Stimulated activated CD8-positive, alpha-beta memory T cell treated with anti-CD3 and anti-CD28 coated beads, Interleukin-4, amount 100 ng/mL, for 4 hours (primary cell): ENCODE results near the gene TFDP1.

Source experiments
- DNase-seq, 2 donors: peaks; one replicate each; pipeline ENCODE4 v3.0.0-alpha.2; 2020; ENCODE audit warnings: low read depth in 2 of 2, low spot score in 1 of 2

TFDP1 gene

GRCh38 chr13:113647351-113648215 is 63.0 kb downstream of the TFDP1 start:
- DNase-seq, result no peak

- no peak for DNase-seq
Observed at GRCh38 chr13:113648216-113648610, 63.7 kb downstream of the TFDP1 start.

DNA sequence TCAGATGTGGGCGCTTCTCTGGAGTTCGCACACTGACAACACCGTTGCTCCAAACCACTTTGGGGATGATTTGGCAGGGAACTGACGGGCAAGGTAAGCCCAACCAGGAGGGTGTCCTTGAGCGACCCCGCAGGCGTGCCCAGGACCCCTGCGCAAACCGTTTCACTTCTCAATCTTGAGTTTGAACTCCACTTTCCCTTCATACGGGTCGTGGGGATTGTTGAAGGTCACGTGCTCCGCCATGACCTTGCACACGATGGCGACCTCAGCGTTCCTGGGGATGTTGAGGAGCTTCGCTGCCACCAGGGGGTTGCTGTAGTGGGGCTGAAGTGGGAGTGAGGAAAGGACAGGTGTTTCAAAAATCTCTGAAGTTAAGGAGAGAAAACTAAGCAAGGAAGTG is 64.7 kb downstream of the TFDP1 start:
- DNase-seq, result no peak

DNA sequence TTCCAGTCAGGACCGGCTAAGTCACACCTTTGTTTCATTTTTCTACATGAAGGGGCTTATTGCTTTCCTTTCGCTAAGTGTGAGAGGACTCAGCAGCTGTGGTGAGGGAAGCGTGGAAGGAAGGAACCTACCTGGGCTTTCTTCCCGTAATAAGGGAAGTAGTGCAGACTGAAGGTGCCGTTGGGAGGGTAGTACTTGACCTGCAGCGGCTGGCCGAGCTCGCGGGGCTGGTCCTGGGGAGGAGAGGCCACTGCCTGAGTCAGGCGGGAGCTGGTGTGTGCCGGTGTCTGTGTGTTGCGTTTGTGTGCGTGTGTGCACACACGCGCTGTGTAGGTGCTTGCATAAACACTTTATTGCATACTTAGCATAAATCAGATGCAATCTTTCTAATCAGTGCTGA is 65.7 kb downstream of the TFDP1 start:
- DNase-seq, result no peak

DNA sequence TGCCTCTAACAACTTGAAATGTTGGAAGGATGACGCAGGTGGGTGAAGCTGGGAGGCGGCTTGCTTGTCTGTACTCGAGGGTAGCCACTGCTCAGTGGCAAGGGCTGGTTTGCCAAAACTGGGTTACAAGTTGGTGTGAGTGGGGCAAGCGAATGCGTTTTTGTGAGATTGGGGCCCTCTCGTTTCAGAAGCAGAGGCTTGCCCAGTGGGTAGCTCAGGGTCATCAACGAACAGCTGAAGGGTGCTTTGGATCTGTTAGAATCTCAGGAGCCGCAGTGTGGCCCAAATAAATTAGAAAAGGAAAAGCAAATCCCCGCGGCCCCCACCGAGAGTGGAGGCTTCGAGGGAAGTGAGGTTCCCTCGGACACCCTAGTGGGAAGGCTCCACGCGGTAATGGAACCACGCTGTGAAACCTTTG is 66.2 kb downstream of the TFDP1 start:
- no peak for DNase-seq

GRCh38 chr13:113651511-113652403 is 67.2 kb downstream of the TFDP1 start:
- no peak for DNase-seq

DNA sequence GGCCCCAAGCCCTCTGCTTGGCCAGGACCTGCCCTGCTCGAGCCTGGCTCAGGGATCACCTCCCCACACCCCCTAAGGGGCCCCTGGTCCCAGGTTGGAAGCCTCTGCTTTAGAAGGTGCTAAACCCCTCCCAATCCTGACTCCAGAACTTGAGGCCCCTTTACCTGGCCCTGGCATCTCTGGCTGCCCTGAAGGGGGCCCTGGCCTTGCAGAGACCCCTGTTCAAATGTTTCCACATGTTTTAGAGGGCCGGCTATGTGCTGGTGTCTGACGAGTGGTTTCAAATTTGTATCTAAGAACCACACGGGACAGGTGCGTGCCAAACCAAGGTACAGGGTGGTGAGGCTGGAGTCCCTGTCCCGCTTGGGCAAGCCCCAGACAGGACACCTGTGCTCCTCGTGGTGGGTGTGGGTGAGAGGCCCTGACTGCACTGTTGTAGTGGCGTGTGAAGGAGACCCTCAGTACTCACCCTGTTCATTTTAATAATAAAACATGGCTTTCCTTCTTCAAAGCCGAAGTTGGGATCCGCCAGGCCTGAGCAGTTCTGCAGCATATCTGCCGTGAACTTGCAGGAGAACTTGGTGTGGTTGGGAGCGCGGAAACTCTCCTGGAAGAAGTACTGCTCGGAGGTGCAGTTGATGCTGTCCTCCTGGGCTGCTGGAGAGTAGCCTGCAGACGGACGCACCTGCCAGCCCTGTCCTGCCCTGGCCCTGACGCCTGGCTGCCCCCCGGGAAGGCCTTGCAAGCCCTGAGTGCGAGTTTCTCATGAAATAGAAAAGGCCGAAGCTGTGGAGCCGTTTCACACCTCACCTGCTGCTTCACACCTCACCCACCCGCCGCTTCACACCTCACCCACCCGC is 68.1 kb downstream of the TFDP1 start:
- no peak for DNase-seq

DNA sequence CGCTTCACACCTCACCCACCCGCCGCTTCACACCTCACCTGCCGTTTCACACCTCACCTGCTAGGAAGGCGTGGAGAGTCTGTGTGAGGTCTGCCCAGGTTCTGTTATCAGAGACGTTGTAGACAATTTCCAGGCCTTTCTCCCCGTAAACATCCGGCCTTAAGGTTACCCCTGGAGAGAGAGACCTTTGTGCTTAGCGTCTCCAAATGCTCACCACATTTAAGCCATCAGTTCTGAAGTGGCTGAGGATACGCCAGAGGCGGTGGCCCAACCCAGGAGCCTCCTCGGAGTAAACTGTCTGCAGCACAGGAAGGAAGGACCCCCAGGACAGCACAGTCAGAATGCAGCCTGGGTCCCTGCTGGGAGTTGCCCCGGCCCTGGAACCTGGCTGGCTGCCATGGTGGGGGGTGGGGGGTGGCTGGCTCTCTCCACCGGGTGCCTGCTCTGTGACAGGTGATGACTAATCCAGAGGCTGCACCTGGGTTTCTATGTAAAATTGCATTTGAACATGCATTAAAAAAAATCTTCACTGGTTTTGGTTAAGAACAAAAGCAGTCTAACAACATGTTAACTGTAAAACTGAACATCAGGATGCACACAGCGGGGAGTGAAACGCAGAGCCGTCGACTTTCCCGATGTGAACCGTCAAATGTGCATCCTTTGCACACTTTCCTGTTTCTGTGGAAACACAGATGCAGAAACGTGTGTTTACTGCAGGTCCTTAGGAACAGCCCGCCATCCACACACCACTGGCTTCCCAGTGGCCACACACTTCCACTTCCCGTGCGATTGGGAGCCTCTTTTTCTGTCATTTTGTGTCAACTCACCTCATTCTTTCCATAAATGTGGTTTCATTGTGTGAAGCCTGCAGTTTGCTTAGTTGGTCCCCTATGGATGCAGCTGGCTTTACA is 69.0 kb downstream of the TFDP1 start:
- DNase-seq, result no peak

- no peak for DNase-seq
Observed at GRCh38 chr13:113654175-113654560, 69.6 kb downstream of the TFDP1 start.

DNA sequence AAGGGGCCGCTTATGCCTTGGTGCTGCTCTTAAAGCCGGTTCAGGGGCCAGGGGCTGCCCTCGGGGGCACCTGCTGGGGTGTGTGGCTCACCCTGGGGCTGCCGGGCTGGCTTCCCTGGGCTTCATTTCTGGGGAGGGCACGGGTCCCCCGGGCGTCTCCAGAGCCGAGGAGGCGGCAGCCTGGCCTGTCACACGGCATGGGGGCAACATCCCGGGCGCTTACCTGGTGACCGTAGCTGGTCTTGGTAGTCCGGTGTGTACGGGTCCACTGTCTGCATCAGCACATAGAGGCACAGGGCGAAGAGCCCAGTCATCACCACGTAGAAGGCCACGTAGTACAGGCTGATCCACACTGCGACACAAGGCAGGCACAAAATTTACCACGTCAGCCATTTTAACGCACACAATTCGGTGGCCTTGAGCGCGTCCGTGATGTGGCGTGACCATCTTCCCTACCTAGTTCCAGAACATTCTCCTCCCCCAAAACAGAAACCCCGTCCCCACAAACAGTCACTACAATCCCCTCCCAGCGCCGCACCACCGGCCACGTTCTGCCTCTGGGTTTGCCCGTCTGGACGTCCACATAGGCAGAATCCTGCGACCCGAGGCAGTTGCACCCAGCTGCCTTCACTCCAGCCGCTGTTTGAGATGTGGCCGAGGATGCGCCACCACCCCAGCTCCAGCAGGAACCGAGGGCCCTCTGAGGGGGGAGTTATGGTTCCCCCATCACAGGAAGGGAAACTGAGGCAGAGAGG is 70.2 kb downstream of the TFDP1 start:
- no peak for DNase-seq

GRCh38 chr13:113655346-113656002 is 70.9 kb downstream of the TFDP1 start:
- DNase-seq, result no peak

DNA sequence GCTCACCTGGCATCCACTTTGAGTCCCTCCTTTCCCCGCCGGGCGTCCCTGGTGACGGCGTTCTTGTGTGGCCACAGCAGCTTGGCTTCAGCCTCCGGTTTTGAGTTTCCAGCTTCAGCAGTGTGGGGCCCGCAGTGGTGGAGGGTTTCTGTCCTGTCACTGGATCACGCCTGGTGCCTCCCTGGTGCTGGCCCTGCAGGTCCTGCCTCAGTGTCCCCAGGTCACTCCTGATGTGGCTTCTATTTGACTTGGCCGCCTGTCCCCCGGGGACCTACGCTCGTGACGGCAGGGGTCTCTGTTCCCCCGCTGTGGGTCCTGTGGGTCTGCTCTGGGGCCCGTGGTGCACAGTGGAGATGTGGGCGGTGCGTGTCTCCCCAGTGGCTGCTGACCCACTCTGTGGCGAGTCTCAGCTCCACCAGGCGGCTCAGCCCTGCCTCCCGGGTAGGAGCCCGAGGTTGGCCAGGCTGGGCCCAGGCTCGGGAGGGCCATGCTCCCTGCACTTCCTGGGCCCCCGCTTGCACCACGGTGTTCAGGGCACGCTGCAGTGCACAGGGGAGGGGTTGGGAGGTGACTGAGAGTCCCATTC is 71.5 kb downstream of the TFDP1 start:
- DNase-seq, result no peak

GRCh38 chr13:113656831-113657671 is 72.5 kb downstream of the TFDP1 start:
- no peak for DNase-seq

- DNase-seq, result no peak
Observed at GRCh38 chr13:113657851-113658741, 73.5 kb downstream of the TFDP1 start, which contains the start of gene ATP4B. Gene ATP4B (minus strand): TSS chr13:113658198. CDS start chr13:113658144, 54 bp downstream.

DNA sequence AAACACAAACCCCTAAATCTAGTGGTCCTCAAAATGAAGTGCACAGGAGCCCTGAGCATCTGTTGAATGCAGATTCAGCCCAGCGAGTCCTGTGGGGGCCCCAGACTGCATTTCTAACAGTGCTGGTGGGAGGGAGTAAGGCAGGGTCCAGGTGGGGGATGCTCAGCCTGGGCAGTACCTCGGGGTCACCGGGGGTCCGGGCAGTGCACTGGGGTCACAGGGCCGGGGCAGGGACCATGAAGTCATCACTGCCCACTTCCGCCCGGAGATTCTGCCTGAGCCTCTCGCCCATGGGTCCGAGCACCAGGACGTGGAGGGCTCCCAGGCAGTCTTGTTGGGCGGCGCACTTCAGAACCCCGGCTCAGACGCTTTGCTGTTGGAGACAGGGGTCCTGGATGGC is 74.3 kb downstream of the TFDP1 start:
- DNase-seq, result no peak

DNA sequence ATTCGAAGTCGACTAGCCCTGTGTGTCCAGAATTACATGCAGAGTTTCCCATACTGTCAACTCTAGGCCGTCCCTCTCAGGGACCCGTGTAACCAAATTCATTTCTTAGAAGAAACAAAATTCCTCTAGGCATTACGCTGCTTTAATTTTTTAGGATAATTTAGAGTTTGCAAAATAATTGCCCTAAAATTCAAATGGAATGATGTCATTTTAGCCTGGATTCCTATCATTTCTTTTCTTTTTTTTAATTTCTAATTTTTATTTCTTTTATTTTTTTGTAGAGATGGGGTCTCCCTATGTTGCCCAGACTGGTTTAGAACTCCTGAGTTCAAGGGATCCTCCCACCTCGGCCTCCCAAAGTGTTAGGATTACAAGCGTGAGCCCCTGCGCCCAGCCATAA is 74.8 kb downstream of the TFDP1 start:
- no peak for DNase-seq

DNA sequence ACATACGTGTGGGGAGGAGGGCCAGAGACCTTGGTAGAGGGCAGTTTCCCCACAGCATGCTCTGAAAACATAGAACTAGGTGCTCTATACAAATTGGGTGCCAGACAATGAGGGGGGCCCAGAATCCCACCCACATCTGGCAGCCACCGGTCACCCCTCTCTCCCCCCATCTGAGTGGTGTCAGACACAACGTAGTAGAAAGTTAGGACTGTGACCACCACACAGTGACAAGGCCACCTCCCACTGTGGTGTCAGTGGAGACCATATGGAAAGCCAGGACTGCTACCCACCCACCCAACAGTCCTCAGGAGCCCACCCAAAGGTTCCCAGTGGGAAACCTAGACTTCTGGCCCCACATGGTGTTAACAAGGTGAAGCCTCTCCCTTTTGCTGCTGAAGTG is 75.5 kb downstream of the TFDP1 start:
- no peak for DNase-seq
